Duodenal mucosa (tissue), 2 donors: ENCODE results near the gene DPT.

Experiments
- H3K27ac ChIP-seq: one replicate; pipeline ENCODE4 v1.7.0; 2013; ENCODE audit warnings: low read depth, low read length
- H3K27me3 ChIP-seq, 2 donors: one replicate each; pipeline ENCODE4 v1.7.0; 2013; ENCODE audit warnings: low read length in 2 of 2, control low read depth in 1 of 2; ENCODE audit not compliant: insufficient read depth in 2 of 2, control insufficient read depth in 1 of 2
- H3K36me3 ChIP-seq, 2 donors: one replicate each; pipeline ENCODE4 v1.7.0; 2013; ENCODE audit warnings: low read length in 2 of 2, control low read depth in 1 of 2; ENCODE audit not compliant: insufficient read depth in 2 of 2, control insufficient read depth in 1 of 2
- H3K4me1 ChIP-seq, 2 donors: one replicate each; pipeline ENCODE4 v1.7.0; 2013; ENCODE audit warnings: low read length in 2 of 2, control low read depth in 1 of 2; ENCODE audit not compliant: insufficient read depth in 2 of 2, control insufficient read depth in 1 of 2
- H3K4me3 ChIP-seq, 2 donors: one replicate each; pipeline ENCODE4 v1.7.0; 2013; ENCODE audit warnings: low read length in 2 of 2, low read depth in 1 of 2
- H3K9ac ChIP-seq, 2 donors: one replicate each; pipeline ENCODE4 v1.7.0; 2013; ENCODE audit warnings: low read length in 2 of 2, low read depth in 1 of 2
- H3K9me3 ChIP-seq, 2 donors: one replicate each; pipeline ENCODE4 v1.7.0; 2013; ENCODE audit warnings: low read length in 2 of 2, control low read depth in 1 of 2; ENCODE audit not compliant: control insufficient read depth in 1 of 2

The DPT gene

DNA sequence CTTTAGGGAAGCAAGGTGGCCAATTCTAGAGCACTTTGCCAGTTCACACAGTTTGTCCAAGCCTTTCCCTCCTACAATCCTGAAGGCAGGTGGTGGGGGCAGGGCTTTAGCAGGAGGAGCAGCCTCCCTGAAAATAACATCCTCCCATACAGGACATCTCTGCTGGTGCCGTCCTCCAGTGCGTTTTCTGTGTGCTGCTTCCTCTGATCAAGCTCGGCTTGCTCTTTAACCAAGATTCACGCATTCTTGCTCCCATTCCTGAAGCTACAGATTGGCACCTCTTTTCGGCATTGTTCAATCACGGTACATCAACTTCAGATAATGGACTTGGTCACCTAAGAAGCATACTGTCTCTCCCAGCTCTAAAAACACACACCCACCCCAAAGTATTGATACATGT lies 7.5 kb upstream of the DPT start:
- Histone ChIP-seq H3K27me3 (no peaks in the 10 kb centered on the region), H3K4me1 (no peaks in the 10 kb centered on the region), H3K36me3 (no peaks in the 10 kb centered on the region), H3K9ac (no peak overlapping the region), H3K27ac (no peak overlapping the region), H3K9me3 (no peaks in the 10 kb centered on the region), H3K4me3 (no peak overlapping the region)

DNA sequence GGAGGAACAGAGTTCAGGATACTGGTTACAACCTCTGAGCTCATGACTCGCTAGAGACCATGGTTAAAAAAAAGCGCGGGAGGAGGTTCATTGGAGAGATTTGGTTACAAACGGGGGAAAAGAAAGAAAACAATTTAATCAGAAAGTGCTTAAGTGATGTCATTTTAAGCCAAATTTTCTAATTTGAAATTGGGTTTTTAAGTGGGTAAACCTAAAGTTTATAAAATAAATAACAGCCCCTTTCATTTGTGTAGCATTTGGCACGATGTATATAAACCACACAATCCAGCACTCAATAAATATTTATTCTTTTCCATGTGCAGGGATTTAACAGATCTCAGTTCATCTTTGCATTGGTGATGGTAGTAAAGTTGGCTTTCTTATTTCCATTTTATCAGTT lies 7.0 kb upstream of the DPT start:
- Histone ChIP-seq H3K4me1 (no peaks in the 10 kb centered on the region), H3K27me3 (no peaks in the 10 kb centered on the region), H3K9me3 (no peaks in the 10 kb centered on the region), H3K4me3 (no peak overlapping the region), H3K27ac (no peak overlapping the region), H3K36me3 (no peaks in the 10 kb centered on the region), H3K9ac (no peak overlapping the region)

GRCh38 chr1:168734946-168735345 lies 5.9 kb upstream of the DPT start:
- Histone ChIP-seq H3K4me3 (no peak overlapping the region), H3K9me3 (no peaks in the 10 kb centered on the region), H3K4me1 (no peaks in the 10 kb centered on the region), H3K36me3 (no peaks in the 10 kb centered on the region), H3K27me3 (no peaks in the 10 kb centered on the region), H3K27ac (no peak overlapping the region), H3K9ac (no peak overlapping the region)

DNA sequence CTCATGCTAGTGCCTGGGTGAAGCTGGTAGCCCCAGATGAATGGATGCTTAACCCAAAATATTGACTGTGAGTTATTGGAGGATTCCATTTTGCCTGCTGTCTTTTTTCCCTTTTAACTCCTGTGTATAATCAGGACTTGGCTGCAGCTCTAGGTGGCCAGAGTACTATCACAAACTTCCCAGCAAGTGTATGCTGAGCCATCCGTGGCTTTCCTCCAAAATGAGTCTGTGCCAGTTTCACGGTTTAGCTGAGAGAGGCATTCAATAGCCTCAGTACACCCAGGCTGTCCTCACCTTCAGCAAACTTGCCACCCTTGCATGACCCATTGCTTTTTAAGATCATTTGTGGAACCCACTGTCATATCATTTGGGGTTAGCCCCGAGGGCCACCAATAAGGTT lies 5.3 kb upstream of the DPT start:
- Histone ChIP-seq H3K27ac (no peak overlapping the region), H3K4me3 (no peak overlapping the region), H3K27me3 (no peaks in the 10 kb centered on the region), H3K9me3 (no peaks in the 10 kb centered on the region), H3K36me3 (no peaks in the 10 kb centered on the region), H3K9ac (no peak overlapping the region), H3K4me1 (no peaks in the 10 kb centered on the region)

DNA sequence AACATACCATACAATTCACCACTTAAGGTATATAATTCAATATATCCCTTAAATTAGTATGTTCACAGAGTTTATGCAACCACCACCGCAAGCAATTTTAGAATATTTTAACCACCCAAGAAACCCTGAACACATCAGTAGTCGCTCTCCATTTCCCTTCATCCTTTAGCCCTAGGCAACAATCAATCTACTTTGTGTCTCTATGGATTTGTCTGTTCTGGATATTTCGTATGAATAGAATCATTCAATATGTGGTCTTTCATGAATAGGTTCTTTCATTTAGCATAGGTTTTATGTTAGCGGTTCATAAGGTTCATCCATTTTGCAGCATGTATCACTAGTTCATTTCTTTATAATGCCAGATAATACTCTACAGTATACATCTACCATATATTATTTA lies 4.2 kb upstream of the DPT start:
- Histone ChIP-seq H3K27me3 (no peaks in the 10 kb centered on the region), H3K9ac (no peak overlapping the region), H3K36me3 (no peaks in the 10 kb centered on the region), H3K27ac (no peak overlapping the region), H3K4me3 (no peak overlapping the region), H3K4me1 (peaks cover 0 to 3% of the 10 kb centered on the region in 2 donors), H3K9me3 (no peaks in the 10 kb centered on the region)

- Histone ChIP-seq H3K27me3 (no peaks in the 10 kb centered on the region), H3K4me1 (peaks cover 0 to 3% of the 10 kb centered on the region in 2 donors), H3K9ac (no peak overlapping the region), H3K27ac (no peak overlapping the region), H3K4me3 (no peak overlapping the region), H3K36me3 (no peaks in the 10 kb centered on the region), H3K9me3 (no peaks in the 10 kb centered on the region)
Measured at GRCh38 chr1:168732736-168733135, 3.7 kb upstream of the DPT start.

- Histone ChIP-seq H3K36me3 (no peaks in the 10 kb centered on the region), H3K27ac (no peak overlapping the region), H3K4me1 (peaks cover 0 to 3% of the 10 kb centered on the region in 2 donors), H3K4me3 (no peak overlapping the region), H3K9ac (no peak overlapping the region), H3K9me3 (no peaks in the 10 kb centered on the region), H3K27me3 (no peaks in the 10 kb centered on the region)
Measured at GRCh38 chr1:168731244-168731953, 2.4 kb upstream of the DPT start.

DNA sequence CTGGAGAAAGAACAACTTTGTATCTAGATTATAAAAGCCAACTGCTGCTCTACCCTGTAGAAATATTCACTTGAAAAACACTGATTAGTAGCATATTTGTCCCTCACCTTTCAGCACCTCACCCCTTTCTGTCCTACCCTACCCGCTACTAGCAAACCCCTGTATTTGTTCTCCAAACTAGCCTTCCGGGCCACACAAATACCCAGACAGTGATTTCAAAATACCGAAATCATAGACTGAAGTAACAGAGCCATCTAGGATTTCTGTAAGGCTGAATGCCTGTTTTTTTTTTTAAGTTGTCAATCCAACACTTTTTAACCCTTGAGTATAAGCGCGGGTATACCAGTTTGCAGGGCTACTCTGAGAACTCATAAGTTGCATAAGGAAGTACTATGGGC lies 398 bp upstream of the DPT start:
- H3K4me3 ChIP-seq: no peak overlapping the region
- H3K4me1 ChIP-seq: peaks cover 0 to 3% of the 10 kb centered on the region in 2 donors
- no peaks in the 10 kb centered on the region for H3K9me3 ChIP-seq
- H3K9ac ChIP-seq: no peak overlapping the region
- H3K36me3 ChIP-seq: no peaks in the 10 kb centered on the region
- no peak overlapping the region for H3K27ac ChIP-seq
- H3K27me3 ChIP-seq: no peaks in the 10 kb centered on the region

GRCh38 chr1:168726719-168727118 lies 2.3 kb downstream of the DPT start:
- no peak overlapping the region for H3K27ac ChIP-seq
- no peak overlapping the region for H3K9ac ChIP-seq
- H3K9me3 ChIP-seq: no peaks in the 10 kb centered on the region
- H3K4me3 ChIP-seq: no peak overlapping the region
- no peaks in the 10 kb centered on the region for H3K27me3 ChIP-seq
- peaks cover 0 to 3% of the 10 kb centered on the region in 2 donors for H3K4me1 ChIP-seq
- no peaks in the 10 kb centered on the region for H3K36me3 ChIP-seq

DNA sequence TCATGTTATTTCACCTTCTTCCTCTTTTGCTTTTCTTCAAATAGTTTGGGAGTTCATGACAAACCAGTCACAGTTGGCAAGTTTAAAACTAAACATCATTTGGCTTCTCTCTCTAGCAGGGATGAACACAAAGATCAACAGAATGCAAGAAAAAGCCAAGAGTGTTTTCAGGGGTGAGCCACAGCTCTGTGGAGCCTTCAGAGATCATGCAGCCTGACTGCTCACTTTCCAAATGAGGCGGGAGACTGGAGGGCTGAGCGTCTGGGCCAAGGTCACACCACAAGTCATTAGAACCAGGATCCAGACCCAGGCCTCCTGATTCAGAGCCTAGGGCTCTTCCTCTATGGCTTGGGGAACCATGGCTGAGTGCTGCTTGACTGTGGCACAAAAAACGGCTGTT lies 2.7 kb downstream of the DPT start:
- no peak overlapping the region for H3K9ac ChIP-seq
- H3K9me3 ChIP-seq: no peaks in the 10 kb centered on the region
- H3K27me3 ChIP-seq: no peaks in the 10 kb centered on the region
- H3K4me3 ChIP-seq: no peak overlapping the region
- no peak overlapping the region for H3K27ac ChIP-seq
- peaks cover 0 to 3% of the 10 kb centered on the region in 2 donors for H3K4me1 ChIP-seq
- no peaks in the 10 kb centered on the region for H3K36me3 ChIP-seq

- no peaks in the 10 kb centered on the region for H3K9me3 ChIP-seq
- peaks cover 0 to 3% of the 10 kb centered on the region in 2 donors for H3K4me1 ChIP-seq
- no peak overlapping the region for H3K9ac ChIP-seq
- H3K27me3 ChIP-seq: no peaks in the 10 kb centered on the region
- H3K4me3 ChIP-seq: no peak overlapping the region
- H3K36me3 ChIP-seq: no peaks in the 10 kb centered on the region
- no peak overlapping the region for H3K27ac ChIP-seq
Measured at GRCh38 chr1:168725831-168726230, 3.2 kb downstream of the DPT start.
